ENCODE measurements around the gene SHH. TPM values are rescaled to one million over a fixed set of nuclear protein-coding genes. Genes with fewer than 3 reads are reported as not detected.

SHH gene
- total RNA-seq, 2 donors from 2014 or later = 0.05 to 0.10 TPM

DNA sequence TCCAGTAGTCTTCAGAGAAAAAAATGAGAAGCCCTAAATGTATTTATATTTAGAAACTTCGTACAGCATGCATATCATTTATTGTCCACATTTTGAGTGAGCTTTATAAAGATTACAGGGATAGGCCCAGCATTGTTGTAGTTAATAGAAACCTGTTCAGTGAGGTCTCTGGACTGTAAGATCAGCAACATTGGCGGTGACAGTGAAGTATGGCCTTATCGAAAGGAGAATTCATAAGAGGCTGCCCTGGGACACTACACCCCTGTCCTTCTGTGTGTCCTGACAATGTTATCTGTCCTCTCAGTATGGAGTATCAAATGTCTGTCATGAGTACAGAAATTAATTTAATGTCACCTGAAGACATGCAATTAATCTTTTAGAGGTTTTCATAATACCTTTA is 57.2 kb downstream of the SHH start:
- Mint-ChIP-seq H3K27me3 (ENCODE audit: low read depth) (no peaks in the 10 kb centered on the region), H3K36me3 (ENCODE audit: insufficient read depth in 2 of 2) (peaks cover 5 to 6% of the 10 kb centered on the region in 2 donors), H3K27ac (peak overlapping the region; percentile 48), H3K4me3 (no peak overlapping the region), H3K9me3 (peaks cover 2% of the 10 kb centered on the region in 2 donors), H3K4me1 (ENCODE audit: low read depth) (peaks cover 50% of the 10 kb centered on the region)
- ATAC-seq (replicated peaks in 1 of 2) (no peak), DNase-seq (no peak)

DNA sequence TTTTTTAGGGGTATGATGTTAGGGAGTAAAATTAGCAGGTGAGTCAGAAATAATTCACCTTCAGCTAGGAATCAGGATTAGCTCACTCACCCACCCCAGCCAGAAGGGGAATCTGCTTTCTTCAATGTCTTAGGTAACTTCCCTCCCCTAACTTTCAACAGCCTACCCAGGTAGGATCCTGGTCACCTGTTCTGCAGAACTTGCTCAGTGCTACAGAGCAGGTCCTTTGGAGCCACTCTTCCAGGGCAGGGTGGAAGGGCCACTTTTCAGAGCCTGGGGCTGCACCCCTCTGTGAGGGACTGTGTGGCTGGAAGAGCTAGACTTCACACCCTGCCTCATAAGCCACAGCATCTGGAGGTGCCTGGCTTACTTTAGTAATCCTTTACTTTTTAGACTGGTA is 58.1 kb downstream of the SHH start:
- Mint-ChIP-seq H3K36me3 (ENCODE audit: insufficient read depth in 2 of 2) (peaks cover 5 to 6% of the 10 kb centered on the region in 2 donors), H3K4me1 (ENCODE audit: low read depth) (peaks cover 59% of the 10 kb centered on the region), H3K27me3 (ENCODE audit: low read depth) (no peaks in the 10 kb centered on the region), H3K4me3 (no peak overlapping the region), H3K27ac (no peak overlapping the region), H3K9me3 (peaks cover 2% of the 10 kb centered on the region in 2 donors)
- no peak for ATAC-seq (replicated peaks in 1 of 2)
- DNase-seq = no peak

DNA sequence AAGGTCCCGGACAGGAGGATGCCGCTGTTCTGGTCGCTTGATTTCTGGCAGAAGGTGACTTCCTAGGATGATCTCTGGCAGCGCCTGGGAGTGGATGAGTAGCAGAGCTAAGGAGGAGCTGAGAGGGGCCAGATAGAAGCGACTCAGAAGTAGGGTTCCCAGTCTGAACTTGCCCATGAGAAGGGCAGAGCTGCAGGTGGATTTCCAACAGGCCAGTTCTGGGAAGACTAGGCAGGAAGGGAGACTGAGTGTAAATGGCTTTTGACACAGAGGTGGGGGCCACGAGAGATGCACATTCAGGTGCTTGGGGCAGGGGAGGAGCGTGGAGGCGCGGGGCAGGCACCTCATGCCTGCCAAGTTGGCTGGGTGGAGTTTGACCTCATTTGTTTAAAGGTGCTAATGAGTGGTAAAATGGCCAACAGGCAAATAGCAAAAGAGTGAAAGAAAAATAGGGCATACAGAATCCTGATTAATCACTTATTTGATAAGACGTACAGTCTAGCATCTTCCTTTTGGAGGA is 58.8 kb downstream of the SHH start:
- no peak overlapping the region for H3K27ac Mint-ChIP-seq
- ATAC-seq (replicated peaks in 1 of 2) (no peak), DNase-seq (no peak)
- H3K9me3 Mint-ChIP-seq = peaks cover 2% of the 10 kb centered on the region in 2 donors
- H3K4me3 Mint-ChIP-seq = no peak overlapping the region
- peaks cover 5 to 6% of the 10 kb centered on the region in 2 donors for H3K36me3 Mint-ChIP-seq (ENCODE audit: insufficient read depth in 2 of 2)
- H3K4me1 Mint-ChIP-seq (ENCODE audit: low read depth) = peaks cover 63% of the 10 kb centered on the region
- no peaks in the 10 kb centered on the region for H3K27me3 Mint-ChIP-seq (ENCODE audit: low read depth)

DNA sequence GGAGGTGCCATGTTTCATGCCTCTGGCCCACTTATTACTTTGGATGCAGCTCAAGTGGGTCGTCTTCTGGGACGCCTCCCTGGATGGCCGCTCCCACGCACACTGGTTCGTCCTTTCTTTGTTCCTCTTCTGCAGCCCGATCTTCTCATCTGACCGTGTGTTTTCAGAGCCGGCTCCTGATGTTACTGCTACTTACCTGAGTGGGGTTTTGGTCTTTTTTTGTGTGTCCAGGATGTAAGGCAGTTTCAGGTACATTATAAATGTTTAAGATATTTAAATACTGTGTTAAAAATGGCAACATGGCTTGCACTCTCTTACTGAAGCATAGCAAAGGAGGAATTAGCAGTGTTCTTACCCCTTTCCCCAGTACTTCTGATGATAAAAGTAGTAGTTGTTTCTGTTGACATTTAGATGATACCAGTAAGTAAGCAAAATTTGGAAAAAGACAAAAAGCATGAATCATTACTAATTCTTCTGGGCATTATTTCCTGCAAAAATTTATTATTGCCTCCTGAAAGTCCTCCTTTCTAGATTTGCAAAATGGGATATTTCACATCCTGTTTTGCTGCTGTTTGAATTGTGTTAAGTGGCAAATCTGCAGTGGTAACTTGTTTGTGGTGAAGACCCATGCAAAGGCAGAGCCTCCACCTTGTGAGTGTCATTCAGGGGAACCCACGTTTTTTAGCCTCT is 59.4 kb downstream of the SHH start:
- peaks cover 6 to 7% of the 10 kb centered on the region in 2 donors for H3K36me3 Mint-ChIP-seq (ENCODE audit: insufficient read depth in 2 of 2)
- H3K27ac Mint-ChIP-seq = peak overlapping the region; percentile 59
- H3K4me1 Mint-ChIP-seq (ENCODE audit: low read depth) = peaks cover 69% of the 10 kb centered on the region
- ATAC-seq (replicated peaks in 1 of 2) (no peak), DNase-seq (no peak)
- peaks cover 2% of the 10 kb centered on the region in 2 donors for H3K9me3 Mint-ChIP-seq
- no peaks in the 10 kb centered on the region for H3K27me3 Mint-ChIP-seq (ENCODE audit: low read depth)
- no peak overlapping the region for H3K4me3 Mint-ChIP-seq

DNA sequence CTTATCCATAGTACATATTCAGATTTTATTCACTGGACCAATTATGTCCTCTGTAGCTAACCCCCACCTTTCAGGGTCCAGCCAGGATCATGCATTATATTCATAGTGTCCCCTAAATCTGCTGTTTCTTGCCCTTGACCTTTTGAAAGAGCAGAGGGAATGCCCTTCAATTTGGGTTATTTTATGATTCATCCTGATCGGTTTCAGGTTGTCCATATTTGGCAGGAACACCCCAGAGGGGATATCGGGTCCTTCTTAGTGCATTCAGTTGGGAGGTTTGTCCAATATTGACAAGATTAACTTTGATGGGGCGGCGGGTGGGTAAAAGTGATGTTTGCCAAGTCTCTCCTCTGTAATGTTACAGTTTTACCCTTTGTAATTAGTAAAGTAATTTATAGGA is 60.9 kb downstream of the SHH start:
- Mint-ChIP-seq H3K4me3 (no peak overlapping the region), H3K27me3 (ENCODE audit: low read depth) (no peaks in the 10 kb centered on the region), H3K9me3 (no peaks in the 10 kb centered on the region), H3K27ac (no peak overlapping the region), H3K36me3 (ENCODE audit: insufficient read depth in 2 of 2) (peaks cover 2% of the 10 kb centered on the region in 2 donors), H3K4me1 (ENCODE audit: low read depth) (peaks cover 73% of the 10 kb centered on the region)
- DNase-seq (no peak), ATAC-seq (replicated peaks in 1 of 2) (no peak)

DNA sequence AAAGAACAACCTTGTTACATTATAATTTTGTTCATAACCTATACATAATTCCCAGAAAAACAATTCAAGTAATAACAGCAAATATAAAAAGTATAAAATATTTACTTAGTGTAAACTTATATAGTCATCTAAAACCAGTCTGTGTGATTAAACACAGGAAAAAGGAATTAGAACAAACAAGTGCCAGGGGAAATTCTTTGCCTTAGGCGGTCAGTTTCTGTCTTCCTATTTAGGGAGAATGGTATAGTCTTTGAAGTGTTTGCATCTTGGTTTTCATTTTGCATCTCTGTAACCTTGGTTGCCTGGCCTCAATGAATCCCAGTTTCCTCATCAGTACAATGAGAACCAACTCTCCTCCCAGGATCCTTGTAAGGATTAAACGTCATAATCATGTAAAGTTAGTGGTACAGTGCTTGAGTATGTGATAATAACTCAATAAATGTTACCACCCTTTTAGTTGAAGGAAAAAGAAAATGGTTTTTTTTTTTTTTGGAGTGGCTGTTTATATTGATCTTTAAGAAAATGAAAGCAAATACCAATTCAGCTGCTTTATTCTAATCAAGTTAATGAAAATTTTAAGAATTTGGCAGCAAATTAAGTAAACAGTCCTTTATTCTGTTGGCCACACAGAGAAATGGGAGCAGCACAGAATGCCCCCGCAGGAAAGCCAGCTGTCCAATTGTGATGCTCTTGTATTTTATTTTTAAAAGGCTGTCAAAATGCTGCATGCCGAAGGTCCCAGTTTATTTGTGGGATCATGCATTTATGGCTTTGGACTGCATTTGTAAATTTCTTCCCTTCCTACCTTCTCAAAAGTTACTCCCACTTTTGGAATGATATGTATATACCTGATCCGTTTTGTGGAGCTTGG is 61.8 kb downstream of the SHH start:
- Mint-ChIP-seq H3K9me3 (no peaks in the 10 kb centered on the region), H3K27ac (peak overlapping the region; percentile 10)
- no peak for ATAC-seq (replicated peaks in 1 of 2)

More for the DNA sequence above, 61.8 kb downstream of the SHH start:
- H3K4me1 Mint-ChIP-seq (ENCODE audit: low read depth) = peaks cover 82% of the 10 kb centered on the region
- H3K36me3 Mint-ChIP-seq (ENCODE audit: insufficient read depth in 2 of 2) = peaks cover 1 to 2% of the 10 kb centered on the region in 2 donors
- H3K27me3 Mint-ChIP-seq (ENCODE audit: low read depth) = no peaks in the 10 kb centered on the region
- H3K4me3 Mint-ChIP-seq = peak overlapping the region in 1 of 2 donors; percentile 41
- DNase-seq = no peak

Other genes starting within 250 kb of the SHH start
- 100 to 1,000 TPM in 1 of 2 donors, 10 to 100 TPM in 1; 93.1 to 104 TPM for gene RBM33, start 167.8 kb downstream of the SHH start, total RNA-seq

Measured in activated T-cell treated with anti-CD3 and anti-CD28 coated beads, Interleukin-2, amount 50 U/mL, for 72 hours (primary cell).